GM21717 (cell line): Measurements from ENCODE around the gene RARRES2.
"Not testable (repeated sequence)": the region's sequence is repeated elsewhere in the genome, so short reads cannot be mapped to it uniquely, and the experiment has no call there.

Source experiments
- ATAC-seq: cut with Tn5 transposase; IDR thresholded peaks from one replicate; pipeline ENCODE4 v1.9.1; 2021; ENCODE audit warnings: mild to moderate bottlenecking, moderate library complexity; ENCODE audit not compliant: unreplicated experiment

RARRES2 gene

GRCh38 chr7:150322114-150322832, 19.2 kb downstream of the RARRES2 start:
- ATAC-seq = no peak

- no peak for ATAC-seq
These were observed 19.7 kb downstream of the RARRES2 start for GRCh38 chr7:150321788-150322113.

- no peak for ATAC-seq
These were observed 23.5 kb downstream of the RARRES2 start for GRCh38 chr7:150317748-150318444.

- ATAC-seq = not testable (repeated sequence)
These were observed 24.4 kb downstream of the RARRES2 start for GRCh38 chr7:150316987-150317386.

- no peak for ATAC-seq
These were observed 26.7 kb downstream of the RARRES2 start for GRCh38 chr7:150314639-150315239.

- ATAC-seq = no peak
These were observed 27.6 kb downstream of the RARRES2 start for GRCh38 chr7:150313870-150314269.

- no peak for ATAC-seq
These were observed 28.0 kb downstream of the RARRES2 start for GRCh38 chr7:150313367-150313809.

- ATAC-seq = not testable (repeated sequence)
These were observed 28.6 kb downstream of the RARRES2 start for GRCh38 chr7:150312649-150313366.

- no peak for ATAC-seq
These were observed 29.7 kb downstream of the RARRES2 start for GRCh38 chr7:150311711-150312110.

- ATAC-seq = no peak
These were observed 30.3 kb downstream of the RARRES2 start for GRCh38 chr7:150311146-150311545.

GRCh38 chr7:150308575-150308974, 32.9 kb downstream of the RARRES2 start:
- ATAC-seq = no peak

- no peak for ATAC-seq
These were observed 33.5 kb downstream of the RARRES2 start for GRCh38 chr7:150307904-150308303.

- ATAC-seq = no peak
These were observed 34.3 kb downstream of the RARRES2 start for GRCh38 chr7:150307129-150307528.

GRCh38 chr7:150306377-150306776, 35.1 kb downstream of the RARRES2 start:
- not testable (repeated sequence) for ATAC-seq

- ATAC-seq = not testable (repeated sequence)
These were observed 35.5 kb downstream of the RARRES2 start for GRCh38 chr7:150305903-150306284.

GRCh38 chr7:150305259-150305902, 36.0 kb downstream of the RARRES2 start:
- not testable (repeated sequence) for ATAC-seq

GRCh38 chr7:150304499-150305258, 36.8 kb downstream of the RARRES2 start:
- ATAC-seq = not testable (repeated sequence)

GRCh38 chr7:150302908-150303310, 38.5 kb downstream of the RARRES2 start:
- not testable (repeated sequence) for ATAC-seq

GRCh38 chr7:150297978-150298377, 43.5 kb downstream of the RARRES2 start:
- not testable (repeated sequence) for ATAC-seq

- ATAC-seq = not testable (repeated sequence)
These were observed 44.6 kb downstream of the RARRES2 start for GRCh38 chr7:150296802-150297201.
